IPS DF 6.9 (cell line): ENCODE results near the gene SIGLEC15.
"Not testable (repeated sequence)": the region's sequence is repeated elsewhere in the genome, so short reads cannot be mapped to it uniquely, and the experiment has no call there.

Experiments
- DNase-seq: peaks from one replicate; pipeline ENCODE4 v3.0.0-alpha.2; 2013; ENCODE audit warnings: low read depth, low spot score
- H3K27ac ChIP-seq: one replicate; pipeline ENCODE4 v1.5.1; 2013; ENCODE audit warnings: low read length, control low read depth
- H3K27me3 ChIP-seq: 2 replicates; pipeline ENCODE4 v1.6.1; 2013; ENCODE audit warnings: mild to moderate bottlenecking, low read length; ENCODE audit not compliant: control insufficient read depth, insufficient read depth
- H3K36me3 ChIP-seq: 2 replicates; pipeline ENCODE4 v1.6.1; 2013; ENCODE audit warnings: low read length; ENCODE audit not compliant: control insufficient read depth, insufficient read depth
- H3K4me1 ChIP-seq: 2 replicates; pipeline ENCODE4 v1.6.1; 2013; ENCODE audit warnings: low read length; ENCODE audit not compliant: control insufficient read depth, insufficient read depth
- H3K4me3 ChIP-seq: 2 replicates; pipeline ENCODE4 v1.5.1; 2013; ENCODE audit warnings: mild to moderate bottlenecking, low read length
- H3K9me3 ChIP-seq: 2 replicates; pipeline ENCODE4 v1.6.1; 2013; ENCODE audit warnings: low read length, inconsistent platforms; ENCODE audit not compliant: control insufficient read depth, insufficient read depth
- WGBS: extraction: QIAGEN DNeasy Blood & Tissue Kit; methylation state at CpG from one replicate; pipeline ENCODE4 v1.1.7; 2013; ENCODE audit warnings: mixed read lengths, missing lambda C conversion rate; ENCODE audit not compliant: insufficient read length, insufficient coverage; 5-methylcytosine and 5-hydroxymethylcytosine counted together

SIGLEC15 gene

GRCh38 chr18:45844938-45845337 lies 19.5 kb downstream of the SIGLEC15 start:
- H3K9me3 ChIP-seq: no peaks in the 10 kb centered on the region
- no peaks in the 10 kb centered on the region for H3K4me1 ChIP-seq
- H3K36me3 ChIP-seq: no peaks in the 10 kb centered on the region
- WGBS: no CpG with 5 or more reads among the region's 7 CpGs
- no peak overlapping the region for H3K27ac ChIP-seq
- no peak overlapping the region for H3K4me3 ChIP-seq
- no peaks in the 10 kb centered on the region for H3K27me3 ChIP-seq
- DNase-seq: no peak

- no peak for DNase-seq
- Histone ChIP-seq H3K4me1 (no peaks in the 10 kb centered on the region), H3K4me3 (no peak overlapping the region), H3K9me3 (no peaks in the 10 kb centered on the region), H3K27ac (no peak overlapping the region), H3K36me3 (no peaks in the 10 kb centered on the region), H3K27me3 (no peaks in the 10 kb centered on the region)
- no CpG with 5 or more reads among the region's 8 CpGs for WGBS
Measured at GRCh38 chr18:45845410-45845809, 19.9 kb downstream of the SIGLEC15 start.

GRCh38 chr18:45847119-45847518 lies 21.6 kb downstream of the SIGLEC15 start:
- Histone ChIP-seq H3K27ac (no peak overlapping the region), H3K4me1 (no peaks in the 10 kb centered on the region), H3K36me3 (no peaks in the 10 kb centered on the region), H3K9me3 (no peaks in the 10 kb centered on the region), H3K4me3 (no peak overlapping the region), H3K27me3 (no peaks in the 10 kb centered on the region)
- no peak for DNase-seq
- WGBS: no CpG with 5 or more reads among the region's 3 CpGs

GRCh38 chr18:45848643-45849042 lies 23.2 kb downstream of the SIGLEC15 start:
- H3K27me3 ChIP-seq, H3K4me3 ChIP-seq, H3K9me3 ChIP-seq, H3K4me1 ChIP-seq, DNase-seq, H3K36me3 ChIP-seq, H3K27ac ChIP-seq: not testable (repeated sequence)
- WGBS: no CpG with 5 or more reads among the region's 13 CpGs

- no peaks in the 10 kb centered on the region for H3K9me3 ChIP-seq
- no CpG with 5 or more reads among the region's 7 CpGs for WGBS
- no peak overlapping the region for H3K4me3 ChIP-seq
- no peak for DNase-seq
- H3K4me1 ChIP-seq: no peaks in the 10 kb centered on the region
- no peaks in the 10 kb centered on the region for H3K27me3 ChIP-seq
- H3K27ac ChIP-seq: no peak overlapping the region
- no peaks in the 10 kb centered on the region for H3K36me3 ChIP-seq
Measured at GRCh38 chr18:45849529-45849928, 24.1 kb downstream of the SIGLEC15 start.

GRCh38 chr18:45850021-45850420 lies 24.5 kb downstream of the SIGLEC15 start:
- no peaks in the 10 kb centered on the region for H3K9me3 ChIP-seq
- WGBS: no CpG with 5 or more reads among the region's 10 CpGs
- no peaks in the 10 kb centered on the region for H3K36me3 ChIP-seq

GRCh38 chr18:45851161-45851925 lies 25.9 kb downstream of the SIGLEC15 start:
- H3K9me3 ChIP-seq: no peaks in the 10 kb centered on the region
- H3K27me3 ChIP-seq: no peaks in the 10 kb centered on the region
- H3K4me3 ChIP-seq: no peak overlapping the region
- no peak for DNase-seq
- WGBS: no CpG with 5 or more reads among the region's 10 CpGs
- peaks cover 2% of the 10 kb centered on the region; the same call in 1 of the 2 replicates for H3K36me3 ChIP-seq
- H3K4me1 ChIP-seq: no peaks in the 10 kb centered on the region
- H3K27ac ChIP-seq: no peak overlapping the region

More at GRCh38 chr18:45850021-45850420, 24.5 kb downstream of the SIGLEC15 start:
- no peak overlapping the region for H3K27ac ChIP-seq
- no peak overlapping the region for H3K4me3 ChIP-seq
- no peaks in the 10 kb centered on the region for H3K4me1 ChIP-seq
- DNase-seq: no peak
- no peaks in the 10 kb centered on the region for H3K27me3 ChIP-seq

- WGBS: no CpG with 5 or more reads among the region's 5 CpGs
- no peak overlapping the region for H3K27ac ChIP-seq
- no peak overlapping the region for H3K4me3 ChIP-seq
- peaks cover 5% of the 10 kb centered on the region; the same call in 1 of the 2 replicates for H3K36me3 ChIP-seq
- no peaks in the 10 kb centered on the region for H3K9me3 ChIP-seq
- DNase-seq: no peak
- no peaks in the 10 kb centered on the region for H3K4me1 ChIP-seq
- H3K27me3 ChIP-seq: no peaks in the 10 kb centered on the region
Measured at GRCh38 chr18:45852631-45853030, 27.2 kb downstream of the SIGLEC15 start.

GRCh38 chr18:45854036-45854586 lies 28.6 kb downstream of the SIGLEC15 start:
- WGBS: no CpG with 5 or more reads among the region's 2 CpGs
- no peaks in the 10 kb centered on the region for H3K4me1 ChIP-seq

GRCh38 chr18:45856531-45856930 lies 31.1 kb downstream of the SIGLEC15 start:
- peaks cover 5% of the 10 kb centered on the region; the same call in 1 of the 2 replicates for H3K36me3 ChIP-seq

More at GRCh38 chr18:45854036-45854586, 28.6 kb downstream of the SIGLEC15 start:
- no peak overlapping the region for H3K27ac ChIP-seq
- H3K9me3 ChIP-seq: no peaks in the 10 kb centered on the region
- DNase-seq: no peak
- H3K27me3 ChIP-seq: no peaks in the 10 kb centered on the region
- H3K36me3 ChIP-seq: peaks cover 5% of the 10 kb centered on the region; the same call in 1 of the 2 replicates
- H3K4me3 ChIP-seq: no peak overlapping the region

More at GRCh38 chr18:45856531-45856930, 31.1 kb downstream of the SIGLEC15 start:
- no peaks in the 10 kb centered on the region for H3K9me3 ChIP-seq
- H3K4me1 ChIP-seq: no peaks in the 10 kb centered on the region
- H3K27me3 ChIP-seq: no peaks in the 10 kb centered on the region
- no peak overlapping the region for H3K4me3 ChIP-seq
- no peak for DNase-seq
- no CpG with 5 or more reads among the region's 4 CpGs for WGBS
- no peak overlapping the region for H3K27ac ChIP-seq
